Measurements from ENCODE around the gene OTUD3. TPM values are rescaled to one million over a fixed set of nuclear protein-coding genes. Genes with fewer than 3 reads are reported as not detected.

The OTUD3 gene
- total and polyA plus RNA-seq, 2 experiments from 2014 or later: 1.8 to 3.2 TPM

DNA sequence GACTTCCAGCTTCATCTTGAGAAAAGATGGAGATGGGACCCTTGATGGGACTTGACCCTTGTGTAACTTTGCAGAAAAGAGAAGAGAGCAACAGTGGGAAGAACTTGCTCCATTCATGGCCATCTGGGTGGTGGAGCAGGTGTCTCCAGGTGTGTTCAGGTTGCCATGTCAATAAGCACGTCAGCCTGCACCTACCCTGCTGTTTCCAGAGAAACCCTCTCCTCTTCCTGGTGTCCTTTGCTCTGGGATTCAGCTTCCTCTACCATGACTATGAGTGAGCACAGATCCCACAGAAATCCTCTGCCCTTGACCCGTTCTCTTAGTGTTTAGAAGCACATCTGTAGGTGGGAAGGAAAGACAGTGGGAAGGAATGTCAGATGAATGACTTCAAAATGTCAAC is 21.8 kb upstream of the OTUD3 start:
- WGBS, 2 experiments (ENCODE audit: low coverage in 1 of 2, low lambda C conversion rate in 2 of 2, missing lambda C conversion rate in 2 of 2): 82 to 87% methylated on average over 2 of the region's 2 CpGs
- Histone ChIP-seq H3K36me3 (ENCODE audit: low read depth) (no peaks in the 10 kb centered on the region), H3K79me2 (ENCODE audit: insufficient read depth) (no peaks in the 10 kb centered on the region), H3K27ac (peak overlapping the region; percentile 55; the same call in 1 of the 2 replicates), H3K4me3 (no peak overlapping the region), H3K9me3 (ENCODE audit: low read depth) (no peaks in the 10 kb centered on the region), H3K9me2 (ENCODE audit: insufficient read depth) (no peaks in the 10 kb centered on the region), H4K20me1 (ENCODE audit: insufficient read depth) (no peaks in the 10 kb centered on the region), H2AFZ (no peak overlapping the region), H3K9ac (no peak overlapping the region), H3K4me2 (ENCODE audit: unreplicated experiment) (peak overlapping the region; percentile 32), H3K4me1 (ENCODE audit: insufficient read depth) (peaks cover 35% of the 10 kb centered on the region), H3K27me3 (replicated peaks; ENCODE audit: insufficient read depth) (no peaks in the 10 kb centered on the region), H3F3A (ENCODE audit: insufficient read depth) (peaks cover 23% of the 10 kb centered on the region; the same call in 1 of the 2 replicates)
- no peak for DNase-seq
- in situ Hi-C loops (cut with MboI): no loop called here
- no peak for TF ChIP-seq EZH2phosphoT487 (IDR thresholded peaks at IDR 0.05; ENCODE audit: insufficient read depth, low read depth)
- no peak for TF ChIP-seq EZH2 (IDR thresholded peaks at IDR 0.05; ENCODE audit: insufficient read depth, poor library complexity, severe bottlenecking)

- no peaks in the 10 kb centered on the region for H3K79me2 ChIP-seq (ENCODE audit: insufficient read depth)
- peaks cover 35% of the 10 kb centered on the region for H3K4me1 ChIP-seq (ENCODE audit: insufficient read depth)
- H3K36me3 ChIP-seq (ENCODE audit: low read depth): no peaks in the 10 kb centered on the region
- H4K20me1 ChIP-seq (ENCODE audit: insufficient read depth): no peaks in the 10 kb centered on the region
- DNase-seq: peak; percentile 73
- no peaks in the 10 kb centered on the region for H3K9me2 ChIP-seq (ENCODE audit: insufficient read depth)
- no peak overlapping the region for H3K4me3 ChIP-seq
- in situ Hi-C loops (cut with MboI): no loop called here
- no peaks in the 10 kb centered on the region for H3K9me3 ChIP-seq (ENCODE audit: low read depth)
- H3F3A ChIP-seq (ENCODE audit: insufficient read depth): peaks cover 29% of the 10 kb centered on the region
- 39 to 44% methylated on average over 2 of the region's 2 CpGs for WGBS, 2 experiments (ENCODE audit: low coverage in 1 of 2, low lambda C conversion rate in 2 of 2, missing lambda C conversion rate in 2 of 2)
- 0 out of 2 replicates have a peak overlapping the region, but pooled peaks have one; percentile 17 for H2AFZ ChIP-seq
- H3K4me2 ChIP-seq (ENCODE audit: unreplicated experiment): peak overlapping the region; percentile 32
- no peaks in the 10 kb centered on the region for H3K27me3 ChIP-seq (replicated peaks; ENCODE audit: insufficient read depth)
- H3K9ac ChIP-seq: peak overlapping the region; percentile 23; the same call in 1 of the 2 replicates
- TF ChIP-seq EZH2phosphoT487 (IDR thresholded peaks at IDR 0.05; ENCODE audit: insufficient read depth, low read depth) (no peak), EZH2 (IDR thresholded peaks at IDR 0.05; ENCODE audit: insufficient read depth, poor library complexity, severe bottlenecking) (no peak)
- H3K27ac ChIP-seq: peak overlapping the region; percentile 55
Observed at GRCh38 chr1:19861034-19861433, 21.2 kb upstream of the OTUD3 start.

- Histone ChIP-seq H3K27me3 (replicated peaks; ENCODE audit: insufficient read depth) (no peaks in the 10 kb centered on the region), H2AFZ (peak overlapping the region; percentile 17; the same call in 1 of the 2 replicates), H3F3A (ENCODE audit: insufficient read depth) (peaks cover 39% of the 10 kb centered on the region), H3K9me3 (ENCODE audit: low read depth) (no peaks in the 10 kb centered on the region), H3K9ac (peak overlapping the region; percentile 23; the same call in 1 of the 2 replicates), H3K9me2 (ENCODE audit: insufficient read depth) (no peaks in the 10 kb centered on the region), H3K79me2 (ENCODE audit: insufficient read depth) (no peaks in the 10 kb centered on the region), H3K4me1 (ENCODE audit: insufficient read depth) (peaks cover 44% of the 10 kb centered on the region), H3K36me3 (ENCODE audit: low read depth) (no peaks in the 10 kb centered on the region), H3K4me3 (no peak overlapping the region), H3K4me2 (ENCODE audit: unreplicated experiment) (peak overlapping the region; percentile 32), H3K27ac (peak overlapping the region; percentile 55), H4K20me1 (ENCODE audit: insufficient read depth) (no peaks in the 10 kb centered on the region)
- in situ Hi-C loops (cut with MboI): no loop called here
- 44 to 56% methylated on average over 1 of the region's 1 CpG for WGBS, 2 experiments (ENCODE audit: low coverage in 1 of 2, low lambda C conversion rate in 2 of 2, missing lambda C conversion rate in 2 of 2)
- TF ChIP-seq EZH2 (IDR thresholded peaks at IDR 0.05; ENCODE audit: insufficient read depth, poor library complexity, severe bottlenecking): no peak
- TF ChIP-seq EZH2phosphoT487 (IDR thresholded peaks at IDR 0.05; ENCODE audit: insufficient read depth, low read depth): no peak
- no peak for DNase-seq
Observed at GRCh38 chr1:19861842-19862530, 20.2 kb upstream of the OTUD3 start.

- Histone ChIP-seq H2AFZ (no peak overlapping the region), H3K9ac (no peak overlapping the region), H3K36me3 (ENCODE audit: low read depth) (no peaks in the 10 kb centered on the region), H3K9me2 (ENCODE audit: insufficient read depth) (no peaks in the 10 kb centered on the region), H3K27ac (no peak overlapping the region), H3K4me3 (no peak overlapping the region), H3K79me2 (ENCODE audit: insufficient read depth) (no peaks in the 10 kb centered on the region), H3K4me1 (ENCODE audit: insufficient read depth) (peaks cover 47% of the 10 kb centered on the region), H3K4me2 (ENCODE audit: unreplicated experiment) (no peak overlapping the region), H3K9me3 (ENCODE audit: low read depth) (no peaks in the 10 kb centered on the region), H3K27me3 (replicated peaks; ENCODE audit: insufficient read depth) (no peaks in the 10 kb centered on the region), H3F3A (ENCODE audit: insufficient read depth) (peaks cover 43% of the 10 kb centered on the region), H4K20me1 (ENCODE audit: insufficient read depth) (no peaks in the 10 kb centered on the region)
- DNase-seq: no peak
- 78 to 85% methylated on average over 3 of the region's 3 CpGs for WGBS, 2 experiments (ENCODE audit: low coverage in 1 of 2, low lambda C conversion rate in 2 of 2, missing lambda C conversion rate in 2 of 2)
- in situ Hi-C loops (cut with MboI): no loop called here
- TF ChIP-seq EZH2phosphoT487 (IDR thresholded peaks at IDR 0.05; ENCODE audit: insufficient read depth, low read depth) (no peak), EZH2 (IDR thresholded peaks at IDR 0.05; ENCODE audit: insufficient read depth, poor library complexity, severe bottlenecking) (no peak)
Observed at GRCh38 chr1:19862944-19863343, 19.3 kb upstream of the OTUD3 start.

Data from GM23248 (cell line).